BJ (cell line): ENCODE results near the gene DPPA3. TPM values are rescaled to one million over a fixed set of nuclear protein-coding genes. Genes with fewer than 3 reads are reported as not detected.

Experiments
- CTCF ChIA-PET: fragments of 350-600 bp; formaldehyde crosslinking; extraction: SDS; loops from one replicate; lab custom pipeline; 2021; ENCODE audit warnings: antibody characterized with exemption, inconsistent platforms; lab: Yijun Ruan, JAX
- POLR2A ChIA-PET: fragments of 300-600 bp; sonication (Branson Sonifier 250); formaldehyde crosslinking; extraction: SDS; loops from one replicate; lab custom pipeline; 2021; ENCODE audit warnings: antibody characterized with exemption; lab: Charles Lee
- DNase-seq: peaks from one replicate; pipeline ENCODE4 v3.0.0-alpha.2; 2011; ENCODE audit warnings: low read depth
- H3K27me3 ChIP-seq: 2 replicates; pipeline ENCODE4 v1.6.0; 2011; ENCODE audit warnings: low read length; ENCODE audit not compliant: control insufficient read depth, insufficient read depth
- H3K36me3 ChIP-seq: 2 replicates; pipeline ENCODE4 v1.5.1; 2011; ENCODE audit warnings: low read length; ENCODE audit not compliant: control insufficient read depth, insufficient read depth
- H3K4me3 ChIP-seq: 2 replicates; pipeline ENCODE4 v1.5.1; 2011; ENCODE audit warnings: low read depth, mild to moderate bottlenecking, control low read depth, low read length
- CTCF ChIP-seq: IDR thresholded peaks from 2 replicates; pipeline ENCODE4 v1.5.1; 2011; ENCODE audit warnings: low read depth, mild to moderate bottlenecking, control low read depth, inconsistent platforms, low read length, moderate library complexity; ENCODE audit not compliant: insufficient read depth
- polyA plus RNA-seq: library from polyadenylated mRNA; depleted of rRNA; stranded (reverse); fragments of >200 nt; gene quantifications from 2 replicates; pipeline ENCODE4 v1.2.3, GENCODE V29; 2011

DPPA3 gene
- polyA plus RNA-seq, 1 experiment = not detected

GRCh38 chr12:7694556-7695236 is 16.5 kb upstream of the DPPA3 start:
- no peak for TF ChIP-seq CTCF
- ChIA-PET CTCF (interaction anchor here (0.8 kb wide), 1 partner anchor 21 kb away, joined by 3 read pairs; no protein-coding TSS in a partner anchor), POLR2A (no interaction called here)
- Histone ChIP-seq H3K36me3 (no peaks in the 10 kb centered on the region), H3K27me3 (no peaks in the 10 kb centered on the region), H3K4me3 (no peak overlapping the region)
- DNase-seq = no peak

GRCh38 chr12:7695237-7695560 is 16.0 kb upstream of the DPPA3 start:
- TF ChIP-seq CTCF = no peak
- Histone ChIP-seq H3K36me3 (no peaks in the 10 kb centered on the region), H3K4me3 (no peak overlapping the region), H3K27me3 (no peaks in the 10 kb centered on the region)
- ChIA-PET CTCF (interaction anchor here (0.8 kb wide), 1 partner anchor 21 kb away, joined by 3 read pairs; no protein-coding TSS in a partner anchor), POLR2A (no interaction called here)
- DNase-seq = no peak

GRCh38 chr12:7695566-7696197 is 15.6 kb upstream of the DPPA3 start, which contains the start of gene GDF3:
GDF3 (minus strand) TSS chr12:7695775; CDS start chr12:7695728, 47 bp downstream.
- CTCF ChIA-PET = no interaction called here
- H3K27me3 ChIP-seq = no peaks in the 10 kb centered on the region
- DNase-seq = no peak
- no peak for TF ChIP-seq CTCF
- no peaks in the 10 kb centered on the region for H3K36me3 ChIP-seq
- POLR2A ChIA-PET = no interaction called here
- no peak within 1 kb of the TSS for H3K4me3 ChIP-seq

GRCh38 chr12:7705846-7706245 is 5.4 kb upstream of the DPPA3 start:
- no peaks in the 10 kb centered on the region for H3K27me3 ChIP-seq
- TF ChIP-seq CTCF = no peak
- DNase-seq = no peak
- POLR2A ChIA-PET = no interaction called here
- no peak overlapping the region for H3K4me3 ChIP-seq
- no peaks in the 10 kb centered on the region for H3K36me3 ChIP-seq
- CTCF ChIA-PET = no interaction called here

GRCh38 chr12:7709969-7710675 is 1.1 kb upstream of the DPPA3 start:
- ChIA-PET CTCF (no interaction called here), POLR2A (no interaction called here)
- no peak for TF ChIP-seq CTCF
- H3K4me3 ChIP-seq = no peak overlapping the region
- H3K36me3 ChIP-seq = no peaks in the 10 kb centered on the region
- H3K27me3 ChIP-seq = no peaks in the 10 kb centered on the region
- no peak for DNase-seq
